ENCODE data around the gene ARHGAP6. TPM values are rescaled to one million over a fixed set of nuclear protein-coding genes. Genes with fewer than 3 reads are reported as not detected.

The ARHGAP6 gene
- total RNA-seq, 6 donors from 2014 or later, result 14.4 to 40.9 (median 18.0) TPM

DNA sequence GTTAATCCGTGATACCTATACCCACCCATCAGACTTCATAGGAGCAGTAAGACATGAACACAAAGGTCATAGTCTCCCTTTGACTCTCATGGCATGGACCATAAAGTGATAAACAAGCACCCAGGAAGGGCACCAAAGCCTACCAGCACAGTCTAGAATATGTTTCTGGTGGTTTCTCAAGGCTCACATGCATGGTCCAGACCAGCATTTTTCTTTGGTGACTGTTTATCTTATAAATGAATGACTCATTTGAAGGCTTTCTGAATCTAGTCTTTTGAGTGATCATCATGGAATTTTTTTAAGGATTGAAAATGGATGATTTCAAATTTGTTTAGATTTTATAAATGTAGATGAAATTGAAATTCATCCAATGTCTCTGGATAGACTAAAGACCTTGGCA is 404.5 kb downstream of the ARHGAP6 start:
- no peaks in the 10 kb centered on the region for H3K27me3 ChIP-seq
- DNase-seq (no peak), ATAC-seq (ENCODE audit: low FRiP score in 2 of 2) (no peak)
- no peak overlapping the region for H3K27ac ChIP-seq
- H3K4me1 ChIP-seq, result no peaks in the 10 kb centered on the region
- H3K36me3 ChIP-seq, result no peaks in the 10 kb centered on the region
- H3K4me3 ChIP-seq, result no peak overlapping the region
- no peak for TF ChIP-seq POLR2AphosphoS5 (IDR thresholded peaks at IDR 0.05)
- no peak for TF ChIP-seq EP300 (IDR thresholded peaks at IDR 0.05)
- no peak for TF ChIP-seq POLR2A (IDR thresholded peaks at IDR 0.05)
- TF ChIP-seq, protein P1, sequence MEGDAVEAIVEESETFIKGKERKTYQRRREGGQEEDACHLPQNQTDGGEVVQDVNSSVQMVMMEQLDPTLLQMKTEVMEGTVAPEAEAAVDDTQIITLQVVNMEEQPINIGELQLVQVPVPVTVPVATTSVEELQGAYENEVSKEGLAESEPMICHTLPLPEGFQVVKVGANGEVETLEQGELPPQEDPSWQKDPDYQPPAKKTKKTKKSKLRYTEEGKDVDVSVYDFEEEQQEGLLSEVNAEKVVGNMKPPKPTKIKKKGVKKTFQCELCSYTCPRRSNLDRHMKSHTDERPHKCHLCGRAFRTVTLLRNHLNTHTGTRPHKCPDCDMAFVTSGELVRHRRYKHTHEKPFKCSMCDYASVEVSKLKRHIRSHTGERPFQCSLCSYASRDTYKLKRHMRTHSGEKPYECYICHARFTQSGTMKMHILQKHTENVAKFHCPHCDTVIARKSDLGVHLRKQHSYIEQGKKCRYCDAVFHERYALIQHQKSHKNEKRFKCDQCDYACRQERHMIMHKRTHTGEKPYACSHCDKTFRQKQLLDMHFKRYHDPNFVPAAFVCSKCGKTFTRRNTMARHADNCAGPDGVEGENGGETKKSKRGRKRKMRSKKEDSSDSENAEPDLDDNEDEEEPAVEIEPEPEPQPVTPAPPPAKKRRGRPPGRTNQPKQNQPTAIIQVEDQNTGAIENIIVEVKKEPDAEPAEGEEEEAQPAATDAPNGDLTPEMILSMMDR (IDR thresholded peaks at IDR 0.05), result no peak
- 75 to 88% methylated on average over 1 of the region's 1 CpG for WGBS, 2 donors
- no peaks in the 10 kb centered on the region for H3K9me3 ChIP-seq

DNA sequence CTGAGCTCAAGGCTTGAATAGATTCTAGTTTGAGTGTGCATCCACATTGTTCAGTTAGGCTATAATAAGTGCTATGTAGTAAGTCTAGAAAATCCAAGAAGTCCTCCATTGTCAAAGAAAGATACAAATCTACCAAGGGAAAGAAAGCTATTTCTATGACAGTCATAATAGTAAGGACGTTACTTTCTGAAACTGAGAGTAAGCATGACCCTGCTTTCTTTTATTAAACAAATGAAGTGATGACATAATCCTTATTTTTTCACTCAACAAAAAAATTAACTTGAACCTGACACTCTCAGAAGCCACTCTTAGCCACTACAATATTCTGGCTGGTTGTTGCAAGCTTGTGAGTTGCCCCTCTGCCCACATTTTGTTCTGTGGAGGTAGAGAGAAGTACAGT is 406.3 kb downstream of the ARHGAP6 start:
- no peaks in the 10 kb centered on the region for H3K9me3 ChIP-seq
- ATAC-seq (ENCODE audit: low FRiP score in 2 of 2) (no peak), DNase-seq (no peak)
- no peaks in the 10 kb centered on the region for H3K4me1 ChIP-seq
- WGBS, 2 donors, result 63 to 69% methylated on average over 1 of the region's 1 CpG
- TF ChIP-seq, protein P1 (IDR thresholded peaks at IDR 0.05), result no peak
- TF ChIP-seq EP300 (IDR thresholded peaks at IDR 0.05), result no peak
- no peak overlapping the region for H3K4me3 ChIP-seq
- H3K36me3 ChIP-seq, result no peaks in the 10 kb centered on the region
- H3K27ac ChIP-seq, result no peak overlapping the region
- H3K27me3 ChIP-seq, result no peaks in the 10 kb centered on the region

GRCh38 chrX:11257711-11258110 is 408.0 kb downstream of the ARHGAP6 start:
- TF ChIP-seq, protein P1 (IDR thresholded peaks at IDR 0.05), result no peak
- TF ChIP-seq EP300 (IDR thresholded peaks at IDR 0.05) (no peak), POLR2AphosphoS5 (IDR thresholded peaks at IDR 0.05) (no peak), POLR2A (IDR thresholded peaks at IDR 0.05) (no peak)
- DNase-seq (no peak), ATAC-seq (ENCODE audit: low FRiP score in 2 of 2) (no peak)
- Histone ChIP-seq H3K4me1 (no peaks in the 10 kb centered on the region), H3K4me3 (no peak overlapping the region), H3K27ac (no peak overlapping the region), H3K27me3 (no peaks in the 10 kb centered on the region), H3K9me3 (no peaks in the 10 kb centered on the region), H3K36me3 (no peaks in the 10 kb centered on the region)
- 68 to 82% methylated on average over 2 of the region's 2 CpGs for WGBS, 2 donors

- ATAC-seq (ENCODE audit: low FRiP score in 2 of 2) (no peak), DNase-seq (no peak)
- 78 to 83% methylated on average over 2 of the region's 2 CpGs for WGBS, 2 donors
- H3K36me3 ChIP-seq, result no peaks in the 10 kb centered on the region
- TF ChIP-seq POLR2AphosphoS5 (IDR thresholded peaks at IDR 0.05) (no peak), EP300 (IDR thresholded peaks at IDR 0.05) (no peak), POLR2A (IDR thresholded peaks at IDR 0.05) (no peak)
- TF ChIP-seq, protein P1 (IDR thresholded peaks at IDR 0.05), result no peak
- no peaks in the 10 kb centered on the region for H3K9me3 ChIP-seq
- no peak overlapping the region for H3K27ac ChIP-seq
- H3K4me1 ChIP-seq, result no peaks in the 10 kb centered on the region
- H3K4me3 ChIP-seq, result no peak overlapping the region
- no peaks in the 10 kb centered on the region for H3K27me3 ChIP-seq
Measured at GRCh38 chrX:11257290-11257689, 408.4 kb downstream of the ARHGAP6 start.

DNA sequence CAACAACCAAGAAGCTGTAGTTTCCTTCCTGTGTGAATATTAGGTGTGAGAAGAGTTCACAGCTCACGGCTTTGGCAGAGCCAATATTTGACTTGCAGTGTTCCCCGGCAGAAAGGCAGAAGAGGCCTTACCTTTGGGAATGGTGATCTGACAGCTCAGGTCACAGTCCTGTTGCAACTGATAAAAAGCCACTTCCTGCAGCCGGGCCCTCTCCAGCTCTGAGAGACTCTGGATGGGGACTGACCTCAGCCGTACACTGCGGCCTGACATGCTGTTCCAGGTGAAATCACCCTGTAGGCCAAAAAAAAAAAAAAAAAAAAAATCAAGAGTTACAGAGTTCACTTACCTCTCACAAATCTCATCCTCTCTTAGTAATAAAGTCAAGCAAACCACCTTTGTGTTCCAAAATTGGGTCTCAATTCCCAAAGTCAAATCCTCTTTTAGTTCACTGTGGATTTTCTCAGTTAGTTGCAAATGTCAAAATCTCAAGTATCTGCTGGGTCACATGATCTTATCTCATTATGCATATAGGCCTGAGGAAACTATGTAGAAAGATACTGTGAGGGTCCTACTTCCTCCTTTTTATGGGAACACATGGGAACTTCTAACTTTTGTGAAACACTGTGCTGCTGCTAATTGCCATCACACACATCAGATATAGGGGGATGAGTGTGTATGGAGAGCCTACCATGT is 411.2 kb downstream of the ARHGAP6 start:
- no peak for TF ChIP-seq POLR2A (IDR thresholded peaks at IDR 0.05)
- TF ChIP-seq POLR2AphosphoS5 (IDR thresholded peaks at IDR 0.05), result no peak
- TF ChIP-seq, protein P1 (IDR thresholded peaks at IDR 0.05), result no peak
- TF ChIP-seq EP300 (IDR thresholded peaks at IDR 0.05), result no peak
- Histone ChIP-seq H3K36me3 (no peaks in the 10 kb centered on the region), H3K27me3 (no peaks in the 10 kb centered on the region), H3K4me3 (no peak overlapping the region), H3K4me1 (no peaks in the 10 kb centered on the region), H3K27ac (no peak overlapping the region), H3K9me3 (no peaks in the 10 kb centered on the region)
- 68 to 70% methylated on average over 4 to 5 of the region's 5 CpGs for WGBS, 2 donors
- ATAC-seq (ENCODE audit: low FRiP score in 2 of 2) (no peak), DNase-seq (no peak)

All from upper lobe of left lung (tissue), 6 donors.